Measurements from ENCODE around the gene GRAMD2B.

The GRAMD2B gene

GRCh38 chr5:126428421-126428820, 5.2 kb downstream of the GRAMD2B start:
- TF ChIP-seq CTCF (conservative IDR thresholded peaks at IDR 0.05; ENCODE audit: low read depth, low read length): no peak

DNA sequence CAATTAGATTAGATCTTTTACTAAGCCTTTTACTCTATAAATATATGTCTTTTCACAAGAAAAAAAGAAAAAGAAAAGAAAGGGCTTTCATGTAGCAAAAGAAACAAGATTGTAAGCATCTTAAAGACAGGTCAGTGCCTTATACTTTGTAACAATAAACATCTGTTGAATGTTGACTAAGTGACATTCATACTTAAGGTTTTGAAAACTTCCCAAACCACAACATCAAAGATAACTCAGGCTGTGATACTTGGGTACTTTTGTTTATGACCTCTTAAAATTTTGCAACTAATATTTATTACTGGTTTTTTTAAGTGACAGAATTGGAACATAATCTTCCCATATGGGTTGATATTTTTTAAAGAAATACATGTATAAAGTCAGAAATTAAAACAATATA, 7.4 kb downstream of the GRAMD2B start:
- no peak for TF ChIP-seq CTCF (conservative IDR thresholded peaks at IDR 0.05; ENCODE audit: low read depth, low read length)
- H3K4me3 ChIP-seq (ENCODE audit: low read length): no peak overlapping the region
- no peak for DNase-seq (ENCODE audit: low read depth)

More at GRCh38 chr5:126428421-126428820, 5.2 kb downstream of the GRAMD2B start:
- H3K4me3 ChIP-seq (ENCODE audit: low read length): no peak overlapping the region
- no peak for DNase-seq (ENCODE audit: low read depth)

DNA sequence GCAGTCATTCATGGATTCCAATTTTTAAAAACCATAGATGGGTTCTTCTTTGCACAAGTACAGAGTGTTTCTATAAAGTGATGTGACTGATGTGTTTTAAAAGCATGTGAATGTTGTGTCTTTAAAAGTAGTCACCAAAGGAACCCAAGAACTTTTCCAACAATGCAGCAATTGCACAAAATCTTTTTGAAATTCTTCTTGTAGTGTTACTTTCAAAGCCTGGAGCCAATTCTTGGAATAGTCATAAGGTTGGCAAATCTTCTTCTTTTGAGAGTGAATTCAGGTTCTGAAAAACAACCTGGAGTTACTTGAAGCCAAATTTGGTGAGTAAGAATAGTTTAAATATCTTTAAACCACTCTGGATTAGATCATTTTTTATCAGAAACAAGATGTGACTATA, 10.5 kb downstream of the GRAMD2B start:
- DNase-seq (ENCODE audit: low read depth): no peak
- H3K4me3 ChIP-seq (ENCODE audit: low read length): no peak overlapping the region
- no peak for TF ChIP-seq CTCF (conservative IDR thresholded peaks at IDR 0.05; ENCODE audit: low read depth, low read length)

DNA sequence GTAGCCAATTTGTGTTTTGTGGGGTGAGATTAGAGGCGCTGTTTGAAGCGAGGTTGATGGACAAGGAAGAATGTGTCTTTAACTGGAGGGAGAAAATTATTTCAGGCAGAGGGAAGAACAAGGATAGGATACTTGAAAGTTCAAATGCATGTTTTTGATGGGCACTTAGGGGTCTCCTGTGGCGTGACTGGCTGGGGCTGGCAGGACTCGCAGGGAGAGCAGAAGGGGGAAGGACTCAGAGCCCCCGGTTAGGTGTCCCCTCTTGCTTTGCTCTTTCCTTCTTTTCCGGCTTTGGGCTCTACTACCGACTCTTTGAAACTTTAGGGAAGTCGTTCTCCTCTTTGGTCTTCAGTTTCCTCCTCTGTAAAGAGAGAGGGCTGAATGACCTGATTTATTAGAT, 12.1 kb downstream of the GRAMD2B start:
- no peak for TF ChIP-seq CTCF (conservative IDR thresholded peaks at IDR 0.05; ENCODE audit: low read depth, low read length)
- no peak for DNase-seq (ENCODE audit: low read depth)
- no peak overlapping the region for H3K4me3 ChIP-seq (ENCODE audit: low read length)

DNA sequence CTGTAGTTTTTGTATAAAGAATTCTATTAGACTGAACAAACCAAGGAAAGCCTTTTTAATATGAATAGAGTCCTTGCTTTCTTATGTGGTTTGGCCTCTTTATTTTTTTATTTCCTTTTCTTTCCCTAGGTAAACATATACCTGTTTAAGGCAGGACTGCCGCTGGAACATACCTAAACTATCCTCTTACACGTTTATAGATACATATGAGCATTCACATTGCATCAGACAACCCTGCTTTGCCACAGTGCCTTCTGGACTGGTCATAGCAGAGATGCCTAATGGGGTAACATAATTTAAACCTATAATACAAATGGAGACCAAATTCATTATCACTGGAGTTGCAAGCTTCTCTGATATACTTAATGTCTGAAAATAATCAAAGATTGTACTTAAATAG, 12.5 kb downstream of the GRAMD2B start:
- no peak overlapping the region for H3K4me3 ChIP-seq (ENCODE audit: low read length)
- DNase-seq (ENCODE audit: low read depth): no peak
- no peak for TF ChIP-seq CTCF (conservative IDR thresholded peaks at IDR 0.05; ENCODE audit: low read depth, low read length)

DNA sequence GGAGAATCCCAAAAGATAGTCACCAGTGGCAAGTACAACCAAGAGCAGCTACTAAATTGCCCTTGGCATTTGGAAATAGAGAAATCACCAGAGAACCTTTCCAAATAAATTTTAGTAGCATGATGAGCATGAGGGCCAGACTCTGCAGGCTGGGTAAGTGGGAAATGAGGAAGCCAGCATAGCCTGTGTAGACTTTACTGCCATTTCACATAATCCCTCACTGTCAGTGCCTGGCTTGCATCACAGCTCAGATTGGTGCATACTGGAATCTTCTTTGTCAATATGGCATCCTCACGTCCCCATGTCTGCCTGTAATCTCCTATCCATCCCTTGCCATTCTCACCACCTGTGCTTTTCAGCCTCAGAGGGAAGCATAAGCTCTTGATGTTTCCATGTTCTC, 14.5 kb downstream of the GRAMD2B start:
- no peak overlapping the region for H3K4me3 ChIP-seq (ENCODE audit: low read length)
- TF ChIP-seq CTCF (conservative IDR thresholded peaks at IDR 0.05; ENCODE audit: low read depth, low read length): no peak
- DNase-seq (ENCODE audit: low read depth): no peak

GRCh38 chr5:126438267-126438666, 15.1 kb downstream of the GRAMD2B start:
- no peak overlapping the region for H3K4me3 ChIP-seq (ENCODE audit: low read length)
- no peak for DNase-seq (ENCODE audit: low read depth)
- no peak for TF ChIP-seq CTCF (conservative IDR thresholded peaks at IDR 0.05; ENCODE audit: low read depth, low read length)

Data from retinal pigment epithelial cell (primary cell).